ENCODE data around the gene C22orf23. TPM values are rescaled to one million over a fixed set of nuclear protein-coding genes. Genes with fewer than 3 reads are reported as not detected.

The C22orf23 gene
- total and polyA plus RNA-seq, 2 experiments from 2014 or later, result 0.80 to 2.5 TPM

DNA sequence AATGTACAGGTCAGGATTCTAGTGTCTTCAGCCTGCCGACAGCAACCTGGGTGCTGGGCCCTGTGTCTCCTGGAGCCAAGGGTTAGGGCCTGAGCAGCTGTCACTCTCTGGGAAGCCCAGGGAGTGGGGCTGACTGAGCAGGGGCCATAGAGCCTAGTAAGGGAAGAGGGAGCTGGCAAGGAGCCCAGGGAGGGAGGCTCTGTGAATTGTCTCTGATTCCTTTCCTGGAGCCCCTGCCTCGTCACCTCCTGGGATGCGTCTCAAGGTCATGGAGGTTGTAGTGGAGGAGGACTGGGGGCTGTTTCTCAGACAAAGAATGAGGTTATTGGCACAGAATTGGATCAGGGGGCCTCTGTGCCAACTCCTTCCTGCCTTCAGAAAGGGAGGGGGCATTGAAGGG lies 19.1 kb upstream of the C22orf23 start:
- peaks cover 10% of the 10 kb centered on the region for H3K4me1 ChIP-seq (ENCODE audit: low read depth)
- no peak overlapping the region for H3K4me3 ChIP-seq
- TF ChIP-seq, protein P1, sequence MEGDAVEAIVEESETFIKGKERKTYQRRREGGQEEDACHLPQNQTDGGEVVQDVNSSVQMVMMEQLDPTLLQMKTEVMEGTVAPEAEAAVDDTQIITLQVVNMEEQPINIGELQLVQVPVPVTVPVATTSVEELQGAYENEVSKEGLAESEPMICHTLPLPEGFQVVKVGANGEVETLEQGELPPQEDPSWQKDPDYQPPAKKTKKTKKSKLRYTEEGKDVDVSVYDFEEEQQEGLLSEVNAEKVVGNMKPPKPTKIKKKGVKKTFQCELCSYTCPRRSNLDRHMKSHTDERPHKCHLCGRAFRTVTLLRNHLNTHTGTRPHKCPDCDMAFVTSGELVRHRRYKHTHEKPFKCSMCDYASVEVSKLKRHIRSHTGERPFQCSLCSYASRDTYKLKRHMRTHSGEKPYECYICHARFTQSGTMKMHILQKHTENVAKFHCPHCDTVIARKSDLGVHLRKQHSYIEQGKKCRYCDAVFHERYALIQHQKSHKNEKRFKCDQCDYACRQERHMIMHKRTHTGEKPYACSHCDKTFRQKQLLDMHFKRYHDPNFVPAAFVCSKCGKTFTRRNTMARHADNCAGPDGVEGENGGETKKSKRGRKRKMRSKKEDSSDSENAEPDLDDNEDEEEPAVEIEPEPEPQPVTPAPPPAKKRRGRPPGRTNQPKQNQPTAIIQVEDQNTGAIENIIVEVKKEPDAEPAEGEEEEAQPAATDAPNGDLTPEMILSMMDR (IDR thresholded peaks at IDR 0.05; ENCODE audit: low read depth, low read length), result no peak
- peaks cover 2% of the 10 kb centered on the region for H3K36me3 ChIP-seq
- H3K27me3 ChIP-seq, result no peaks in the 10 kb centered on the region
- peak; percentile 9 to 77 for DNase-seq (ENCODE audit: low read depth in 1 of 2, low spot score in 1 of 2)
- H3K27ac ChIP-seq, result peak overlapping the region; percentile 59
- no peaks in the 10 kb centered on the region for H3K9me3 ChIP-seq (ENCODE audit: low read depth)

DNA sequence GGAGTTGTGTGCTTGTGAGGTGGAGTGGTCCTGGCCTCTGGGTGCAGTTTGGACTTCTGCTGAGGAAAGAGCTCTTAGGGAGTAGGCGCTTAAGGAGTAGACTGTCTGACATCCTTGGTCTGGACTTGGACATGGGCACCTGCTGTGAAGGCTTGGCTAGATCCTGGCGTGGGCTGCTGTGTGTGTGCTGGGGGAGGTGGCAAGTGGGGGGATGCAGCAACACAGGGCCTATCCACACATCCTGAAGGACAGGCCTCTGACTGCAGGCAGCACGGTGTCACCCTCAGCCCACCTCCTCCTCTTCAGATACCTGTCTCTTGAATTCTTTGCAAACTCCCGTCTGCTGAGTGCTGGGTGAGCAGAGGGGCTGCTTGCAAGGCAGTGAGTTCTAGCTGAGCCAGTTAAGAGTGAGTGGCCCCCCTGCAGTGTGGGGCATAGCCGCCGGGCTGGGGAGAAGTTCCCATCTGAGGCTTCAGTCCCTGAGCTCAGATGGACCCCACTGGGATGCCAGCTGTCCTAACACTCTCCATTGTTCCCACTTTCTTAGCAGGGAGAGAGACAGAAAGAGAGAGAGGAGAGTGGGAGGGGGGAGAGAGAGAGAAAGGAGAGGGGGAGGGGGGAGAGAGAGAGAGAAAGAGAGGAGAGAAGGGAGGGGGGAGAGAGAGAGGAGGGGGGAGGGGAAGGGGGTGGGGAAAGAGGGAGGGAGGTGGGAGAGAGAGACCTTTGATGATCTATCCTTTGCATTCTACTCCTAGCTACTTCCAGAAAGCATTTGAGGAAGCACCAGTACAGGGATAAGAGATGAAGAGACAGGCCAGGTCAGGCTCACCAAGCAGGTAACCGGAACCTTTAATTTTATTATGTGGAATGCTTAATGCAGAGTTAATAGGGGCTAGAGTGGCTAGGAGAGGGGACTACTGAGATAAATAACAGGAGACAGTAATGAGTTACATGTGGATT lies 18.4 kb upstream of the C22orf23 start:
- no peaks in the 10 kb centered on the region for H3K27me3 ChIP-seq
- no peak overlapping the region for H3K4me3 ChIP-seq
- peaks cover 10% of the 10 kb centered on the region for H3K4me1 ChIP-seq (ENCODE audit: low read depth)
- TF ChIP-seq, protein P1 (IDR thresholded peaks at IDR 0.05; ENCODE audit: low read depth, low read length), result no peak
- no peak for DNase-seq (ENCODE audit: low read depth in 1 of 2, low spot score in 1 of 2)
- H3K9me3 ChIP-seq (ENCODE audit: low read depth), result no peaks in the 10 kb centered on the region
- H3K27ac ChIP-seq, result peak overlapping the region; percentile 59
- peaks cover 6% of the 10 kb centered on the region for H3K36me3 ChIP-seq

DNA sequence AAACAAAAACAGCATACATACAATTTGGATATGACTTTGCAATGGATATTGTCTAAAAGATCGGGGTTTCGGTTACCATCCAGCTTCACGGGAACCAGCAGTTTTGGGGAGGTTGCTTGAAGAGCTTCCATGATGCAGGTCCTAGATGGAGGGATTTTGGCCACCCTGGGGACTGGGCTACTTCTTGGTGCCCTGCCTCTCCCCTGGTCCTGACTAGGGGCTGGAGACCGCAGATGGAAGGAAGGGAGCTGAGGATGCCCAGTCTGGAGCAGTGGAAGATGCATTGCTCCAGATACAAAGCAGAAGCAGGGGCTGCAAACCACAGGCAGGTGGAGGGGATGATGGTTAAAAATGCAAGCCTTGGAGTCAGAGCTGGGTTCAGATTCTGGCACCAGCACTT lies 17.5 kb upstream of the C22orf23 start:
- Histone ChIP-seq H3K9me3 (ENCODE audit: low read depth) (no peaks in the 10 kb centered on the region), H3K27me3 (no peaks in the 10 kb centered on the region), H3K4me1 (ENCODE audit: low read depth) (peaks cover 14% of the 10 kb centered on the region), H3K4me3 (no peak overlapping the region), H3K27ac (no peak overlapping the region), H3K36me3 (peaks cover 6% of the 10 kb centered on the region)
- TF ChIP-seq, protein P1 (IDR thresholded peaks at IDR 0.05; ENCODE audit: low read depth, low read length), result no peak
- DNase-seq (ENCODE audit: low read depth in 1 of 2, low spot score in 1 of 2), result no peak

DNA sequence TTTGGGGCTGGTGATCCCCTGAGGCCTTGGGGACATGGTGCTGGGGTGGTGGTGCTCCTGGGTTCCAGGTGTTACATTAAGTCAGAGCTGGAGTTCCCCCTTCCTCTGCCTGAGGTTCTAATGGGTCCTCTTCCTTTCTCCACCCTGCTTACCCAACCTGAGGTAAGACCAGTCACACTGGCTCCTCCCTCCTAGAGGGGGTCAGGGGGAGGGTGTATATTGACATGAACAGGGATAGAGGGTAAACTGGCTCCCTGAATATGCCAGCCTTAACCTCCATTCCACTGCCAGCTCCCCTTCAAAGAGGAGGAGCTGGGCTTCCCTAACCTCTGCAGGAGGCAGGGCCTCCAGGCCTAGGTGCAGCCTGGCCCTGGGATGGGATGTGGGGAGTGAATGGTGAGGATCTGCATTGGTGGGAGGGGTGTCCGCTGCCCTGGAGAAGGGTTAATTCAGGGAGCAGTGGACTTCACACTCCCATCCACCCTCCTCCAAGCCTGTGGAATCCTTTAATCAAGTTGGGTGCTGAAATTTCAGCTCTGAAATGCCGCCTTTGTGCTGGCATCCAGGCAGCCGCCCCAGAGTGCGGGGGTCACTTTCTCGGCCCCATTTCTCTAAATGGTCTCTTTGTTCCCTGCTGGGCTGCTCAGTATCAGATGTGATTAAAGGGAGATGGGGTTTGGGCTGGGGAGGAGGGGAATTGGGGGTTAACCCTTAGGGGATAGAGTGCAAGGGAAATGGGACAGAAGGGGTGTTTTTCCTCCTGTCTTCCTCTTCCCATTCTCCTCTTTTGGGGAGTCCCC lies 15.3 kb upstream of the C22orf23 start:
- Histone ChIP-seq H3K4me1 (ENCODE audit: low read depth) (peaks cover 14% of the 10 kb centered on the region), H3K4me3 (no peak overlapping the region), H3K9me3 (ENCODE audit: low read depth) (no peaks in the 10 kb centered on the region), H3K27ac (no peak overlapping the region), H3K27me3 (no peaks in the 10 kb centered on the region), H3K36me3 (peaks cover 6% of the 10 kb centered on the region)
- TF ChIP-seq, protein P1 (IDR thresholded peaks at IDR 0.05; ENCODE audit: low read depth, low read length), result no peak
- DNase-seq (ENCODE audit: low read depth in 1 of 2, low spot score in 1 of 2), result no peak

DNA sequence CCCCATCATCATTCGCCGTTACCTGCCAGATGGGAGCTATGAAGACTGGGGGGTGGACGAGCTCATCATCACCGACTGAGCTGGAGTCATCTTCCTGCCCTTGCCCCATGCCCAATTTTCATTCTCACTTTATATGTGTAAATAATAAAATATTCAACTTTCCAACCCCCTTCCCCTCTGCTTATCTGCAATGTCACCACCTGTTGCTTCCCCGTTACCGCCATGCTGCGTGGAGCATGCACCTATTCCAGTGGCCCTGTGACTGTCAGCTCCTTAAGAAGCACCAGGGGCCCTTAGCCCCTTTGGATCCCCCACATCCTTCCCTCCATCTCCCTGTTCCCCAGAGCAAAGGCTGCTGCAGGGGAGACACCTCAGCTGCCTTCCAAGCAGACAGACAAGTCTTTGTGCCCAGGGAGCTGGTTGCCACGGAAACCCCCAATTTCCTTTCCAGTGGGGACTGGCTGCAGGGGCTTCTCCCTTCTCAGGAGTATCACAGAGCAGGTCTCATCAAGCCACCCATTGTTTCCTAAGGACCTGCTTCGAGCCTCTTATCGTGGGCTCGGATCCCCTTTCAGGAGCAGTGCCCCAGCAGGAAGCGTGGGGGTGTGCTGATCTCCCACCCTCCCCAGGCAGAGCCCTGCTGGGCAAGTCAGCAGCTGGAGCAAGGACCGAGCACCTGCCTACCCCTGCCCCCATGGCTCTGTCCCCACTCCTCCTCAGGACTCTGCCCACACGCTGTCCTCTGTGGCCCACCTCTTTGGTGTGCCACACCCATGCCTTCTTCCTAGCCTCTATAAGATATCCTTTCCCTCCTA lies 14.4 kb upstream of the C22orf23 start:
- H3K9me3 ChIP-seq (ENCODE audit: low read depth), result no peaks in the 10 kb centered on the region
- H3K4me3 ChIP-seq, result no peak overlapping the region
- no peak for DNase-seq (ENCODE audit: low read depth in 1 of 2, low spot score in 1 of 2)
- TF ChIP-seq, protein P1 (IDR thresholded peaks at IDR 0.05; ENCODE audit: low read depth, low read length), result no peak
- H3K4me1 ChIP-seq (ENCODE audit: low read depth), result peaks cover 13% of the 10 kb centered on the region
- H3K27ac ChIP-seq, result no peak overlapping the region
- peaks cover 6% of the 10 kb centered on the region for H3K36me3 ChIP-seq
- no peaks in the 10 kb centered on the region for H3K27me3 ChIP-seq

All from cardiac muscle cell (in vitro differentiated cells and primary cell).